K562 (cell line): ENCODE results near the gene ATXN7. TPM values are rescaled to one million over a fixed set of nuclear protein-coding genes. Genes with fewer than 3 reads are reported as not detected.

Source experiments
- ASH1L ChIP-seq: fragments of 450-650 bp; IDR thresholded peaks from 2 replicates; pipeline ENCODE4 v1.6.1; 2018; ENCODE audit warnings: borderline replicate concordance, mild to moderate bottlenecking, low read depth; ENCODE audit not compliant: partially characterized antibody
- CCNT2 ChIP-seq: IDR thresholded peaks from 2 replicates; pipeline ENCODE4 v1.6.1; 2011; ENCODE audit warnings: borderline replicate concordance, low read depth, mild to moderate bottlenecking, moderate library complexity, mixed read lengths, low read length; ENCODE audit not compliant: insufficient read length; ENCODE audit errors: extremely low read depth
- CREM ChIP-seq: IDR thresholded peaks from 2 replicates; pipeline ENCODE4 v1.6.1; 2014; ENCODE audit warnings: antibody characterized with exemption, low read depth
- CXXC5 ChIP-seq: fragments of 250-450 bp; sonication (Bioruptor Pico); IDR thresholded peaks from 2 replicates; pipeline ENCODE4 v1.8.0; 2022; ENCODE audit warnings: inconsistent platforms, mild to moderate bottlenecking, moderate library complexity
- EHMT2 ChIP-seq: fragments of 450-650 bp; IDR thresholded peaks from 2 replicates; pipeline ENCODE4 v1.6.1; 2018; ENCODE audit warnings: antibody characterized with exemption
- PCBP1 ChIP-seq: fragments of 200-400 bp; formaldehyde crosslinking; IDR thresholded peaks from 2 replicates; pipeline ENCODE4 v1.6.1; 2018; ENCODE audit warnings: mild to moderate bottlenecking, low read depth, low read length; ENCODE audit not compliant: poor library complexity, severe bottlenecking
- PRDM10 ChIP-seq: fragments of 450-650 bp; IDR thresholded peaks from 2 replicates; pipeline ENCODE4 v1.6.1; 2018; ENCODE audit not compliant: partially characterized antibody
- RFX1 ChIP-seq: fragments of 450-650 bp; IDR thresholded peaks from 2 replicates; pipeline ENCODE4 v1.6.1; 2016; ENCODE audit warnings: mild to moderate bottlenecking, moderate library complexity
- SMAD3 ChIP-seq: fragments of 450-650 bp; formaldehyde crosslinking; conservative IDR thresholded peaks from 2 replicates; pipeline ENCODE4 v1.4.0; 2020; ENCODE audit warnings: mild to moderate bottlenecking
- SPI1 ChIP-seq: IDR thresholded peaks from 2 replicates; pipeline ENCODE4 v1.6.1; 2011; ENCODE audit warnings: low read depth, low read length, control low read depth, borderline replicate concordance
- SREBF1 ChIP-seq: fragments of 150-350 bp; IDR thresholded peaks from 2 replicates; pipeline ENCODE4 v1.6.1; 2014; ENCODE audit warnings: antibody characterized with exemption, low read depth, low read length, borderline replicate concordance
- SRSF3 ChIP-seq: fragments of 200-400 bp; formaldehyde crosslinking; IDR thresholded peaks from 2 replicates; pipeline ENCODE4 v1.6.1; 2016; ENCODE audit warnings: mild to moderate bottlenecking, low read length, moderate library complexity; ENCODE audit not compliant: insufficient read depth
- ZBTB1 ChIP-seq: sonication (generic); formaldehyde crosslinking; IDR thresholded peaks from 2 replicates; pipeline ENCODE4 v1.8.1; 2023; ENCODE audit warnings: missing genetic modification reagents, low read depth, mild to moderate bottlenecking, borderline replicate concordance
- ZBTB11 ChIP-seq, 3 experiments: fragments of 200-800 bp in 1 of 3; fragments of 250-450 bp in 1 of 3; fragments of 450-650 bp in 1 of 3; sonication (Bioruptor Pico) in 1 of 3; sonication (Bioruptor generic) in 1 of 3; formaldehyde crosslinking in 1 of 3; IDR thresholded peaks; 2 replicates each; pipeline versions ENCODE4 v1.6.1 to v1.8.0; 2016 to 2022; ENCODE audit warnings: mild to moderate bottlenecking in 2 of 3, missing genetic modification characterization in 2 of 3, missing compliant biosample characterization in 1 of 3, moderate library complexity in 1 of 3
- ZNF124 ChIP-seq: sonication (generic); formaldehyde crosslinking; IDR thresholded peaks from 2 replicates; pipeline ENCODE4 v1.8.1; 2022; ENCODE audit warnings: missing genetic modification reagents
- ZNF277 ChIP-seq: fragments of 250-450 bp; sonication (Bioruptor Pico); IDR thresholded peaks from 2 replicates; pipeline ENCODE4 v1.8.0; 2022; ENCODE audit warnings: inconsistent platforms, mild to moderate bottlenecking, moderate library complexity, borderline replicate concordance
- ZNF316 ChIP-seq: fragments of 450-650 bp; IDR thresholded peaks from 2 replicates; pipeline ENCODE4 v1.6.1; 2016
- polyA plus RNA-seq, 8 experiments: library from polyadenylated mRNA; depleted of rRNA in 4 of 8; stranded (reverse) in 5 of 8; unstranded in 3 of 8; fragments of >200 nt; fragmentation: Nextera tagmentation in 2 of 8; fragmentation: Illumina TruSeq in 1 of 8; extraction: Ambion mirVana in 2 of 8; extraction: Trizol in 1 of 8; gene quantifications; 2 replicates each; pipeline versions ENCODE4 v1.2.1 to v1.2.3, GENCODE V29; 2011 to 2014; ENCODE audit warnings: inconsistent platforms in 1 of 8, missing spikeins in 1 of 8
- total RNA-seq, 7 experiments: library from RNA; depleted of rRNA in 6 of 7; stranded (reverse); fragments of >200 nt in 6 of 7; fragmentation: Illumina TruSeq in 2 of 7; extraction: Trizol in 2 of 7; gene quantifications; 2 replicates each; pipeline versions ENCODE4 v1.2.1 to v1.2.3, GENCODE V29; 2011 to 2021; ENCODE audit warnings: low replicate concordance in 1 of 7
- TF ChIP-seq, protein P1 (sequence below): fragments of 250-450 bp; sonication (Bioruptor Pico); IDR thresholded peaks from 2 replicates; pipeline ENCODE4 v1.9.0; 2021; ENCODE audit warnings: mild to moderate bottlenecking

Gene ATXN7
- total and polyA plus RNA-seq, 9 of the 15 experiments (the other 6 are each of a cell fraction or from before 2014, with no cell fraction given), result 0.41 to 9.2 (median 6.7) TPM

DNA sequence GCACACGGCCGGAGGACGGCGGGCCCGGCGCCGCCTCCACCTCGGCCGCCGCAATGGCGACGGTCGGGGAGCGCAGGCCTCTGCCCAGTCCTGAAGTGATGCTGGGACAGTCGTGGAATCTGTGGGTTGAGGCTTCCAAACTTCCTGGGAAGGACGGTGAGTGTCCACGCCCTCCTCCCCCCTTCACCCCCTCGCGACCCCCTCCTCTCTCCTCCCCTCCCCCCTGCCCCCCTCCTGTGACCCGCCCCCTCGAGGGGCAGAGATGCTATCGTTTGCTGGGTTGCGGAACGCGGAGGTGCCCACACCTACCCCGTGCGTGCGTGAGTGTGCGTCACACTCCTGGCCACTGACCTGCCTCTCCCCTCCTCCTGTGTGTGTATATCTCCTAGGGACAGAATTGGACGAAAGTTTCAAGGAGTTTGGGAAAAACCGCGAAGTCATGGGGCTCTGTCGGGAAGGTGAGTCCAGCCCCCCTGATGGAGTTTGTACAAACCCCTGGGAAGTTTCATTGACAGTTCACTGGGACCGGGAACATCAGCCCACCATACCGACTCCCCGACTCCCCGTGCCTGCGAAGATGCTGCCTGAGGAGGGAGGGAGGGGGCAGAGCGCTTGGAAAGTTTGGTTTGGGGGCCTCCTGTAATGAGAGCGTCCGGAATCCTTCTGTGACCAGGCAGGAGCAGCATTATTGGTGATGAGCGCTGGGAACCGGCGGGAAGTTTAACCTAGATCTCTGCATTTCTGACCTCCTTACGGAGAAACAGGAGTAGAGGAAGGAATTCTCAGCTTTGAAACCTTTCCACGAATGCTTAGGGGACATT is 49.3 kb downstream of the ATXN7 start (continued):
- TF ChIP-seq PRDM10 (no peak), CREM (0 out of 2 replicates have a peak, but pooled peaks have one; percentile 41), SREBF1 (no peak), ZNF316 (0 out of 2 replicates have a peak, but pooled peaks have one; percentile 3), PCBP1 (no peak), ZNF277 (CRISPR knock-in tag) (no peak), CXXC5 (no peak), SMAD3 (CRISPR knock-in tag) (no peak), SRSF3 (no peak), RFX1 (no peak), ZBTB1 (no peak), ASH1L (no peak), EHMT2 (no peak), CCNT2 (no peak), SPI1 (no peak), ZNF124 (no peak), ZBTB11 (CRISPR knock-in tag; IDR thresholded peaks at IDR 0.05) (peak in 1 of 3 experiments; percentile 76; a peak in 2 of 6 replicates)
- TF ChIP-seq, protein P1, sequence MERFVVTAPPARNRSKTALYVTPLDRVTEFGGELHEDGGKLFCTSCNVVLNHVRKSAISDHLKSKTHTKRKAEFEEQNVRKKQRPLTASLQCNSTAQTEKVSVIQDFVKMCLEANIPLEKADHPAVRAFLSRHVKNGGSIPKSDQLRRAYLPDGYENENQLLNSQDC (CRISPR knock-in tag), result no peak
